Activated CD4-positive, alpha-beta T cell treated with anti-CD3 and anti-CD28 coated beads for 4 hours (primary cell): Measurements from ENCODE around the gene BUB3.
A peak's percentile ranks its signal among the peaks of the same experiment; 100 is the strongest.

Experiments
- DNase-seq, 2 donors: peaks; one replicate each; pipeline ENCODE4 v3.0.0-alpha.2; 2020

Gene BUB3, protein sequence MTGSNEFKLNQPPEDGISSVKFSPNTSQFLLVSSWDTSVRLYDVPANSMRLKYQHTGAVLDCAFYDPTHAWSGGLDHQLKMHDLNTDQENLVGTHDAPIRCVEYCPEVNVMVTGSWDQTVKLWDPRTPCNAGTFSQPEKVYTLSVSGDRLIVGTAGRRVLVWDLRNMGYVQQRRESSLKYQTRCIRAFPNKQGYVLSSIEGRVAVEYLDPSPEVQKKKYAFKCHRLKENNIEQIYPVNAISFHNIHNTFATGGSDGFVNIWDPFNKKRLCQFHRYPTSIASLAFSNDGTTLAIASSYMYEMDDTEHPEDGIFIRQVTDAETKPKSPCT

DNA sequence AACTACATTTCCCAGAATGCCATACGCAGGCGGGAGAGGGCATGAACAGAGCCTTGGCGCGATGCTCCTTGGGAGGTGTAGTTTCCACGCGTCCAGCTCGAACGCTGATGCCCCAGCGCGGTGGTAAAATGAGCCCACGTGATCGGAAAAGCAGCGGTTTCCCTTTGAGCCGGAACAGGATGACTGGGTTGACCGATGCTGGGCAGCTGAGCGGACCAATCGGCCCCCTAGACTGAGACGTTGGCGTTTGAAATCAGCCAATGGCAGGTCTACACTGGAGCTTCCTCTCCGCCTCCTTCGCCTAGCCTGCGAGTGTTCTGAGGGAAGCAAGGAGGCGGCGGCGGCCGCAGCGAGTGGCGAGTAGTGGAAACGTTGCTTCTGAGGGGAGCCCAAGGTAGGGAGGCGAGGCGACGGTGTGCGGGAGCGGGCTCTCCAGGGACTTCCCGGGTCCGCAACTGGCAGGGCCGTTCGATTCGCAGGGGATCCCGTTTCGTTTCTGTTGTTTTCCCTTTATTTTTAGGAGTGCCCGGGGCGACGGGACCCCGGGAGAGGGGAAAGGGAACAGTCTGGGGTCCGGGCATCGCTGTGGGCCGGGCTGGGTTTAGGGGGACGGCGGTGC is at the start of gene BUB3:
TSS of gene BUB3 (plus strand) at position 311 of the 619 bp plus-strand sequence. CDS start 516 bp downstream, outside the sequence.
- peak; percentile 94 for DNase-seq

GRCh38 chr10:123109466-123109865 is 44.7 kb upstream of the BUB3 start:
- DNase-seq: no peak

GRCh38 chr10:123117644-123118417 is 36.4 kb upstream of the BUB3 start:
- no peak for DNase-seq

- no peak for DNase-seq
These were observed 35.1 kb upstream of the BUB3 start for GRCh38 chr10:123119081-123119480.

- DNase-seq: no peak
These were observed 28.0 kb upstream of the BUB3 start for GRCh38 chr10:123126246-123126645.

- DNase-seq: no peak
These were observed 24.5 kb upstream of the BUB3 start for GRCh38 chr10:123129618-123130271.

DNA sequence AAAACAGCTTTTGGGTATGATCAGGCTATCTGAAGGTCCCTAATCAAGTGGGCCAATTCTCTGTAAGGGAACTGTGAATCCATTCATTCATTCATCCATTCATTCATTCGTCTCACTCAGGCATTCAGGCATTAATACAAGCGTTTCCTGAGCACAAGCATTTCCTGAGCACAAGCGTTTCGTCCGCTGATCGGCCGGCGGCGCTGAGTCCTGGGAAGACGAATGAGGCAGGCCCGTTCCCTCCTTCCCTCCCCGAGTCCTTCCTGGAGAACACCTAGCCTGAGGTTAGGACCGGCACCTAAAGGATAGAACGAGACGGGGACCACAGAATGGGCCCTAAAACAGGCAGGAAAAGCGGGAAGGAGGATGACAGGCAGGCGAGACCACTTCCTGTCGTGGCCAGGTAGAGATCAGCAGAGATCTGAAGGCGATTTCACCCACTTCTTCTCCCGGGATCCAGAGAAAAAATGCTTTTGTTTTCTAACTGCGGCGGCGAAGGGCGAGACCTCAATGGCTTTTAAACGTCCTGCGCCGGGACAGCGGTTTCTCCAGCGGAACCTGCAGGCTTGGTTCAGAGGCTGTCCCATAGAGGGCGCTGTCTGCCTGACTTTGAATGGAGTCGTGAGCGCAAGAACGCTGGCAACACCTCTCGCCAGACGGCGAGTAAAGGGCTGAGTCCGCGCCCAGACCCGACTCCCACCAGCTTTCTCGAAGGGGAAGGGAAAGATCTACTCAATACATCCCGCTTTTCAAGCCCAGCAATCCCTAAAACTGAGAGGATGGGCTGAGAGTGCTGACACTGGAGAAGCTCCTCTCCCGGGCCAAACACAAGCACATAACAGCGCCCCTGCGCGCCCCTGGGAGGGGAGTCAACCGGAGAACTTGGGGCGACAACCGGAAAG is 21.4 kb upstream of the BUB3 start:
- DNase-seq: peak; percentile 84 to 91

GRCh38 chr10:123133541-123134342 is 20.5 kb upstream of the BUB3 start:
- DNase-seq: no peak

- DNase-seq: no peak
These were observed 19.8 kb upstream of the BUB3 start for GRCh38 chr10:123134343-123134914.

DNA sequence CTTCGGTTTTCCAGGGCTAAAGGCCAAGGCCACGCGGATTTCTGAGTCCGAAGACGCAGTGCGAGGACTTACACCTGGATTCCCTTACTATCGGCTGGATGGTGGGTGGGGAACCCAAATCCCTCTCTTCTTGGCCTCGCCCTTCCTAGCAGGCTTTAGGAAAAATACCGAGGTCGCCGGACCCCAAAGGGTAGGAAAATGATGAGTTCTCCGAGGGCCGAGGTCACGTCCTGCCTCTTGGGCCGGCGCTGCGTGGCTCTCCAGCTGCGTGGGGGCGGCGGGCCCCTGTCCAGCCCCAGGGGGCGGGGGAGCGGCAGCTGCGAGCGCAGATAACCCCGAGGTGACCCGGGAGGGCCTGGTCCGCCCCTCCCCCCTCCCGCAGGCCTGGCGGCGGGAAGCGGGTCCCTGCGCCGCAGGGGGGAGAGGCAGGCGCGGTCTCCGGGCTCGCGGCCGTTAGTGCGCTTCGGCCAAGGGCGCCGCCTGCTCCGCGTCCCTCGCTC is 19.2 kb upstream of the BUB3 start:
- no peak for DNase-seq

DNA sequence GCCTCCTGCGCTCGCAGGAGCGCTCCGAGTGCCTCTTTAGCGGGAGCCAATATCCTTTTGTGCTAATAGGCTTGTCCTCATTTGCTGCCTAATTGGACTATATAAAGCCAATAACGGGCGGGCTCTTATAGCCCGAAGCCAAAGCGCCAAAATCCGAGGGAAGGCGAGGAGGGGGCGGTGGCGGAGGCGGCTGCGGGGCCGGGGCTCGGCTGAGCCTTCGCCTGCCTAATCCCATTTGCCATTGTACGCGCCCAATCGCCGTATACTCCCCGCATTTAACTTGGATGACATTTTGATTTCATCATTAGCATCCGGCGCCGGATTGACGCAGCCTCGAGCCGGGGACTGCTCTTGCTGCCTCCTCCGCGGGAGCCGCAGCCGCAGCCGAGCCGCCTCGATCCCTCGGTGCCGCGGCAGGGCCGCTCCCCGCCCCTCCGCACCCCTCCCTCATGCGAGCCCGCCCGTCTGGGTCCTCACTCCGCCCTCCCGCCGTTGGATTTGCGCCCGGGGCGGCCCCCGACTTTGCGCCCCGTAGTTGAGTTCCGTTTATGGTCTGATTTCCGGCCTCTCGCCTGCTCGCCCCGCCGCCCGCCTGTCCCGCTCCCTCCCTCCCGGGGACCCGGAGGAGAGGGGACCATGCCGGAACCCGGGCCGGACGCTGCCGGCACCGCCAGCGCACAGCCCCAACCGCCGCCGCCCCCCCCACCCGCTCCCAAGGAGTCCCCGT is 18.6 kb upstream of the BUB3 start, which contains the start of gene HMX3:
TSS of gene HMX3 (plus strand) at position 556 of the 727 bp plus-strand sequence. CDS start at position 637, 81 bp downstream.
- peak in 1 of 2 donors; percentile 48 for DNase-seq

DNA sequence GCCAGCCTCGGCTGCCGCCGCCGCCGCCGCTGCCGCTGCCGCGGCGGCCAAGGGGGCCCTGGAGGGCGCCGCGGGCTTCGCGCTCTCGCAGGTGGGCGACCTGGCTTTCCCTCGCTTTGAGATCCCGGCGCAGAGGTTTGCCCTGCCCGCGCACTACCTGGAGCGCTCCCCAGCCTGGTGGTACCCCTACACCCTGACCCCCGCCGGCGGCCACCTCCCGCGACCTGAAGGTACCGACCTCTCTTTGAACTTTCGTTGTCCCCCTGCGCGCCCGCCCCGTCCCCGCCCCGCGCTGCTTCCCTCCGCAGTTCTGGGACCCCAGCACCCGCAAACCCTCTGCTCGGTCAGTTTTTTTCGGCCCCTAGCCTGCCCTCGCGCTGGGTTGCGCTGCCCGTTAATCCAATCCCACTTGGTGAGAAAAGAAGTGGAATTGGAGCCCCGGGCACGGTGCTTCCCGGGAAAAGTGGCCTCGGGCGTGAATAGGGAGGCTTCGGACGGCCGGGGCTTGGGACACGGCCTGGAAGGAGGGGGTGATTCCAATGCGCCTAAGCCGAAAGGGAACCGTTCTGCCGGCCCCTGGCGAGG is 17.9 kb upstream of the BUB3 start:
- DNase-seq: no peak

DNA sequence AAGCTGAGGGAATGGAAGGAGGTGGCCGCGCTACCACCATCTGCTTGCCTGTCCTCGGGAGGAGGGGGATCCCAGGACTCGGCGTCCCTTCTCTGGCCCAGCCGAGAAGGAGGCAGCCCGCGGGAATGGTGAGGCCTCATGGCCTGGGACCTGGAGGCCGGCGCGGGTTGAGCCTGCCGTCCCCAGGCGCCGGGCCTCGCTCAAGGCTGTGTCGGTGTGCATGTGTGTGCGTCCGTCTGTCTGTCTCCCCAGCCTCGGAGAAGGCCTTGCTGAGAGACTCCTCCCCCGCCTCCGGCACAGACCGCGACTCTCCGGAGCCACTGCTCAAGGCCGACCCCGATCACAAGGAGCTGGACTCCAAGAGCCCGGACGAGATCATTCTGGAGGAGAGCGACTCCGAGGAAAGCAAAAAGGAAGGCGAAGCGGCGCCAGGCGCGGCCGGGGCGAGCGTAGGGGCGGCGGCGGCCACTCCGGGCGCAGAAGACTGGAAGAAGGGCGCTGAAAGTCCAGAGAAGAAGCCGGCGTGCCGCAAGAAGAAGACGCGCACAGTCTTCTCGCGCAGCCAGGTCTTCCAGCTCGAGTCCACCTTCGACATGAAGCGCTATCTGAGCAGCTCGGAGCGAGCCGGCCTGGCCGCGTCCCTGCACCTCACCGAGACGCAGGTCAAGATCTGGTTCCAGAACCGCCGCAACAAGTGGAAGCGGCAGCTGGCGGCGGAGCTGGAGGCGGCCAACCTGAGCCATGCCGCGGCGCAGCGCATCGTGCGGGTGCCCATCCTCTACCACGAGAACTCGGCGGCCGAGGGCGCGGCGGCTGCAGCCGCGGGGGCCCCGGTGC is 17.2 kb upstream of the BUB3 start:
- DNase-seq: no peak

GRCh38 chr10:123139165-123139520 is 15.1 kb upstream of the BUB3 start:
- DNase-seq: no peak

GRCh38 chr10:123139521-123140163 is 14.6 kb upstream of the BUB3 start:
- DNase-seq: no peak

- peak in 1 of 2 donors; percentile 13 for DNase-seq
These were observed 13.8 kb upstream of the BUB3 start for GRCh38 chr10:123140164-123140982.

DNA sequence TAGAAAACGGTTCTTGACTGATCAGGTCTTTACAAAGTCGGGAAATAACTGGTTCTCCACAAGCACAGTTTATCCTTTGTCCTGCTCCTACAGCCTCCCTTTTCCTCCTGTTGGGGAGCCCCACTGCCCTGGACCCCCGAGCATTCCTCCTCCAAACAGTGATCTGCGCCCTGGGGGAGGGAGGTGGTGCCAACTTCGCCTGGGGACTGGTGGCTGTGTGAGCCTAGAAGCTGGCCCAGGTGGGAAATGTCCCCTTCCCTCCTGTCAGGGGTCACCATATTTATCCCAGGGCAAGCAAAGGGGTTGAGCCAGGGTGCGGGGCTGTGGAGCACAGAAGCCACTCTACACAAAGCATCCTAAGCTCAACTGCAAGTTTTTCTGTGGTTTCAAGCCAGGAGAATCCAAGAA is 13.2 kb upstream of the BUB3 start:
- DNase-seq: no peak
